Body of pancreas (tissue), 4 donors: Measurements from ENCODE around the gene PNPLA6.

Source experiments
- POLR2A ChIP-seq, 3 donors: fragments of 450-650 bp; IDR thresholded peaks; one replicate each; pipeline ENCODE4 v1.6.1; 2016; ENCODE audit warnings: antibody characterized with exemption in 3 of 3, mild to moderate bottlenecking in 2 of 3
- TF ChIP-seq, protein P1 (sequence below), 7 experiments: fragments of 450-650 bp in 4 of 7; fragments of 200-600 bp in 3 of 7; sonication (generic) in 3 of 7; IDR thresholded peaks; one replicate each; pipeline ENCODE4 v1.5.1; 2016 to 2019; ENCODE audit warnings: antibody characterized with exemption in 7 of 7

DNA sequence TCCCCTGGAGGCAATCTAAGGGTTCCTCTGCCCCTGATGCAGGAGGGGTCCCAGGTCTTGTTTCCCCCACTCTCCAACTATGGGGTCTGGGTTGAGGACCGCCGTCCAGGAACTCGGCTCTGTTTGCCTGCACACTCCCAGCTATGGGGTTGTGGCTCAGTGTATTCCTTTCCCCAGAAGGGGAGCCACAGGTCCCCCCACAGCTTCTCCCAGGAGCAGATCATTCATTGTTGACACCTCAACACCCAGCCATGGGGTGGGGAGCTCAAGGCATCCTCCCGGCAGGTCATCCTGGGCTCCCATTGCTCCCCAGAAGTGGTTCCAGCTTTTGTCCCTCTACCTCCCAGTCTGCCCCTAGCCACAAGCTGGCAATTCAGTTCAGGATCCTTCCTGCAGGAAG lies 18.6 kb upstream of the PNPLA6 start:
- TF ChIP-seq, protein P1, sequence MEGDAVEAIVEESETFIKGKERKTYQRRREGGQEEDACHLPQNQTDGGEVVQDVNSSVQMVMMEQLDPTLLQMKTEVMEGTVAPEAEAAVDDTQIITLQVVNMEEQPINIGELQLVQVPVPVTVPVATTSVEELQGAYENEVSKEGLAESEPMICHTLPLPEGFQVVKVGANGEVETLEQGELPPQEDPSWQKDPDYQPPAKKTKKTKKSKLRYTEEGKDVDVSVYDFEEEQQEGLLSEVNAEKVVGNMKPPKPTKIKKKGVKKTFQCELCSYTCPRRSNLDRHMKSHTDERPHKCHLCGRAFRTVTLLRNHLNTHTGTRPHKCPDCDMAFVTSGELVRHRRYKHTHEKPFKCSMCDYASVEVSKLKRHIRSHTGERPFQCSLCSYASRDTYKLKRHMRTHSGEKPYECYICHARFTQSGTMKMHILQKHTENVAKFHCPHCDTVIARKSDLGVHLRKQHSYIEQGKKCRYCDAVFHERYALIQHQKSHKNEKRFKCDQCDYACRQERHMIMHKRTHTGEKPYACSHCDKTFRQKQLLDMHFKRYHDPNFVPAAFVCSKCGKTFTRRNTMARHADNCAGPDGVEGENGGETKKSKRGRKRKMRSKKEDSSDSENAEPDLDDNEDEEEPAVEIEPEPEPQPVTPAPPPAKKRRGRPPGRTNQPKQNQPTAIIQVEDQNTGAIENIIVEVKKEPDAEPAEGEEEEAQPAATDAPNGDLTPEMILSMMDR (IDR thresholded peaks at IDR 0.05), result no peak
- no peak for TF ChIP-seq POLR2A (IDR thresholded peaks at IDR 0.05)
